HUES6 (cell line): ENCODE data around the gene HDAC4.
"Not testable (repeated sequence)": the region's sequence is repeated elsewhere in the genome, so short reads cannot be mapped to it uniquely, and the experiment has no call there.

Experiments
- H3K27ac ChIP-seq: 2 replicates; pipeline ENCODE4 v1.7.0; 2013; ENCODE audit warnings: low read depth, mild to moderate bottlenecking, low read length, inconsistent platforms
- H3K27me3 ChIP-seq: 2 replicates; pipeline ENCODE4 v1.6.1; 2013; ENCODE audit warnings: low read length; ENCODE audit not compliant: control insufficient read depth, insufficient read depth
- H3K36me3 ChIP-seq: 2 replicates; pipeline ENCODE4 v1.6.1; 2013; ENCODE audit warnings: low read length; ENCODE audit not compliant: control insufficient read depth, insufficient read depth
- H3K4me1 ChIP-seq: 2 replicates; pipeline ENCODE4 v1.6.1; 2013; ENCODE audit warnings: low read length; ENCODE audit not compliant: control insufficient read depth, insufficient read depth
- H3K4me3 ChIP-seq: 2 replicates; pipeline ENCODE4 v1.5.1; 2013; ENCODE audit warnings: low read depth, low read length
- H3K9ac ChIP-seq: one replicate; pipeline ENCODE4 v1.6.1; 2013; ENCODE audit warnings: mild to moderate bottlenecking, low read length
- H3K9me3 ChIP-seq: 2 replicates; pipeline ENCODE4 v1.6.1; 2013; ENCODE audit warnings: low read depth, low read length; ENCODE audit not compliant: control insufficient read depth, insufficient read depth

HDAC4 gene

DNA sequence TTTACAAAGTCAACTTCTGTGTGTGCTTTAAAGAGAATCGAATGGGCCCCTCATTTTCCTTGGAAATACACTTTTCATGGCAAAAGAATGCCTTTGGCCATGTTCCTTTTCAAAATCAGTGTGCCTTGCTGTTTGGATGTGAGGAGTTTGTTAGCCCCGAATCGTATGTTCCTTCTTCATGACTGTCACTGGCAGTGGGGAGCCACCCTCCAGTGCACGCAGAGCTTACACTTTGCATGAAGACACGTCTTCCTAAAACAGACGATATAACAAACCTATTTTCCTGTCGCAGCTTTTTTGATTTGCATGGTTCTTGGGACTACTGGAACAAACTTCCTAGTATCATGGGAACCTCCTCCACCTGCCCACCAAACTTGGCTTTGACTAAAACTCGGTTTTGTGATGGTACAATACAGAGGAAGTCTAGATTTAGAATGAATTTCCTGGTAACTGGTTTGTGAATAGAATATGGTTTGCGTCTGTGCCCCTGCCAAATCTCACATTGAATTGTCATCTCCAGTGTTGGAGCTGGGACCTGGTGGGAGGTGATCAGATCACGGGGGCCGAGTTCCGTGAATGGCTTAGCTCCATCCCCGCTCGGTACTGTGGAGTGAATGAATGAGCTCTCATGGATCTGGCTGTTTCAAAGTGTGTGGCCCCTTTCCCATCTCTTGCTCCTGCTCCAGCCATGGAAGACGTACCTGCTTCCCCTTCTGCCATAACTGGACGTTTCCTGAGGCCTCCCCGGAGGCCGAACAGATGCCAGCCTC is 358.1 kb downstream of the HDAC4 start:
- H3K4me3 ChIP-seq, result no peak overlapping the region
- no peak overlapping the region for H3K9ac ChIP-seq
- H3K9me3 ChIP-seq, result no peaks in the 10 kb centered on the region
- no peak overlapping the region for H3K27ac ChIP-seq
- no peaks in the 10 kb centered on the region for H3K27me3 ChIP-seq
- H3K4me1 ChIP-seq, result no peaks in the 10 kb centered on the region
- H3K36me3 ChIP-seq, result no peaks in the 10 kb centered on the region

DNA sequence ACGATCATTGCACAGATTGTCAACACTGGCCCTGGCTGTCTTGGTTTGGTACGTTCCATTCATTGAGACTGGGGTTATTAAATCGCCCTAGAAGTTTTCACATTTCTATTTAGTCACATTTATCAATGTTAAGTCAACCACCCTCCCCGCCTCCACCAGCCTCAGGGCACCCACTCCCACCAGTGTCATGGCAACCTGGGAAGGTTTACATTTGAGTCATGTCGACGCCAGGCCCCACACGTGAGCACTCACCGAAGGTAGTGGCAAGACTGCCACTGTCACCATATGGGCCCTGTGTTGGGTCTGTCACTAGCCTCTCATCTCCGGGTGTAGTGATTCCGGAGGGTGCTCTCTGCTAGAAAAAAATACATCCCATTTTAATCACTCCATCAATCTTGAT is 358.8 kb downstream of the HDAC4 start:
- H3K36me3 ChIP-seq, result no peaks in the 10 kb centered on the region
- H3K9ac ChIP-seq, result no peak overlapping the region
- H3K9me3 ChIP-seq, result no peaks in the 10 kb centered on the region
- H3K27ac ChIP-seq, result no peak overlapping the region
- no peaks in the 10 kb centered on the region for H3K27me3 ChIP-seq
- H3K4me1 ChIP-seq, result no peaks in the 10 kb centered on the region
- no peak overlapping the region for H3K4me3 ChIP-seq

DNA sequence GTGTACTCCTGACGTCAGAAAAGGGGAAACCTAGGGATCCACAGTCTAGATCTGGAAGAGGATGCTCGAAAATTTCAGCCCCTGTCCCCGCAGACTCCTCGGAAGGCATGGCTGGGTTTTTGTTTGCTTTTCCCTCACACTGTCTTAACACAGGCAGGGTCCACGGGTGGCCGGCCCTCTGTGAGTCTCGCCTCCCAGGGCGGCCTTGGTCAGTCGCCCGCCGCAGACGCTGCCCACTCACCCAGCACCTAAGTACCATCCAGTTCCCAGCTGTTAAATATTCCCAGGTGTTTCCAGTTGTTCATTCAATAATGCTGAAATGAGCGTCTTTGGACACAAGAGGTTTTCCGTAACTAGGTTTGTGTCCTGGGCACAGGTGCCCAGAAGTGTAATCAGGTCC is 359.8 kb downstream of the HDAC4 start:
- H3K36me3 ChIP-seq, result no peaks in the 10 kb centered on the region
- no peak overlapping the region for H3K9ac ChIP-seq
- no peak overlapping the region for H3K27ac ChIP-seq
- no peaks in the 10 kb centered on the region for H3K27me3 ChIP-seq
- no peak overlapping the region for H3K4me3 ChIP-seq
- no peaks in the 10 kb centered on the region for H3K4me1 ChIP-seq
- H3K9me3 ChIP-seq, result no peaks in the 10 kb centered on the region

DNA sequence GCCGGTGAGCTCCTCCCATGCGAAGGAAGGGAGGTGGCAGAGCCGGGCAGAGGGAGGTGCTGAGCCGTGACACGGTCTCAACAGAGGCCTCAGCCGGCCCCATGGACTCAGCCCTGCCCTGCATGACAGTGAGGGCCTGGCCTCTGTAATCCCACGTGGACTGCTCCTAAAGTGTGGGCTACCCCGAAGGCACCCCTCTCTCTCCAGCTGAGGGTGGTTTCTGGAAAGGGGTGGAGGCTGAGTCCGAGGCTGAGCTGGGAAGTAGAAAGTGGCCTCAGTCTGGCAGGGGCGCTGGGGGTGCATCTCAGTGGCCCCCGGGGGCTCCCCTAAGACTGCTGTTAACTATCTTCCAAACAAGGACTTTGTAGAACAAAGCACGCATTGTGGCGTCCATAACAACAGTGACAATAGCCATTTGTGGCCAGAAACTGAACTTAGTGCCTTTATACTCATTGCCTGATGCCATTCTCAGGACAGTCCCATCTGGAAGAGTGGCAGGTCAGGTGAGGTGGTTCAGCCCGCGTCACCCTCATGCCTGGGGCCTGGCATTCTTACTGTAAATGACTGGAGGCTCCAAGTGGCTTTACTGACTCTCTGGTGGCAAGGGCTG is 360.6 kb downstream of the HDAC4 start:
- Histone ChIP-seq H3K36me3 (no peaks in the 10 kb centered on the region), H3K4me1 (no peaks in the 10 kb centered on the region), H3K9me3 (no peaks in the 10 kb centered on the region), H3K4me3 (no peak overlapping the region), H3K27ac (no peak overlapping the region), H3K9ac (no peak overlapping the region), H3K27me3 (no peaks in the 10 kb centered on the region)

DNA sequence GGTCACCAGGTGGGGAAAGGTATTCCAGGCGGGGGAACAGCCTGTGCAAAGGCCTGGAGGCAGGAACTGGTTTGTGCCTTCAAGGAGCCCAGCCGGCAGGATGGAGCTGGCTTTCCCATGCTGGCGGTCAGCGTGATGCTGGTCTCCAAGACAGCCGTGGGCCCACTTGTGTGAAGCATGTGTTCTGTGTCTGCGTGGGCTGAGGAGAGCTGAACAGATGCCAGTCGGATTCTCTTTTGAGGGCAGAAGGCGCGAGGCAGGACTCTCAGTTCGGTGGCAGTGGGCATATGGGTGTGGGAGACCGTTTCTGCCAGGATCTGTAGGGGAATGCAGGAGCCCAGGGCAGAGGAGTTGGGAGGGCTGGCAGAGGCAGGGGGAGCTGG is 361.4 kb downstream of the HDAC4 start:
- Histone ChIP-seq H3K27ac (no peak overlapping the region), H3K9ac (no peak overlapping the region), H3K4me1 (no peaks in the 10 kb centered on the region), H3K36me3 (no peaks in the 10 kb centered on the region), H3K9me3 (no peaks in the 10 kb centered on the region), H3K27me3 (no peaks in the 10 kb centered on the region), H3K4me3 (no peak overlapping the region)

DNA sequence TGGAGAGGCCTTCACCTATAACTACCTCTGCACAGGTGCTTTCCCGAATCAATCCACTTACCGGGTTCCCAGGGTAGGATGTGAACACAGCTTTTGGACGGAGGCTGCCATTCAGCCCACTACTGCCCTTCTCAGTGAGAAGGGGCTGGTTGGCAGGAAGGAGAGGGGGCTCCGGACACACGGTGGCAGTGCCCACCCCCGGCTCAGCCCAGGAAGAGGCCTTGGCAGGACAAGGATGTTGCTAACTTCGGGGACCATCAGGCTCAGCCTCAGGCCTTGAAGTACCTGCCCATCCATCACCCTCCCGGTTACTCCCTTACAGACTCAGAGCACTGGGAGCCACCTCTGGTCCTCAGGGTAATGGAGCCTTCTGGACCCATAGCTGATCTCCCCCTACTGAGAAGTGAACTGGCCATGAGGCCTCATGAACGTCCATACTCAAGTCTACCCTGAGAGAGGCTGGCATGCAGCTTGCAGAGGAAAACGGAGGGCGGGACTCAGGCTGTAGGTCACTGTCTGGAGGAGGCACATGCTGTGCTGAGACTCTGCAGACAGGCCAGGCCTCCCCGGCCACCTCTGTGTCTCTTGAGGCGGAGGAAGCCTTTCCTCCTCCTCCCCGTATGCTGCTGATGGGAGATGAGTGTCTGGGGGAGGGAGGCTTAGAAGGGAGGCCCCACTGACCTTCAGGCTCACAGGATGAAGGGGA is 361.9 kb downstream of the HDAC4 start:
- Histone ChIP-seq H3K9ac (no peak overlapping the region), H3K4me3 (no peak overlapping the region), H3K4me1 (no peaks in the 10 kb centered on the region), H3K27me3 (no peaks in the 10 kb centered on the region), H3K27ac (no peak overlapping the region), H3K36me3 (no peaks in the 10 kb centered on the region), H3K9me3 (no peaks in the 10 kb centered on the region)

DNA sequence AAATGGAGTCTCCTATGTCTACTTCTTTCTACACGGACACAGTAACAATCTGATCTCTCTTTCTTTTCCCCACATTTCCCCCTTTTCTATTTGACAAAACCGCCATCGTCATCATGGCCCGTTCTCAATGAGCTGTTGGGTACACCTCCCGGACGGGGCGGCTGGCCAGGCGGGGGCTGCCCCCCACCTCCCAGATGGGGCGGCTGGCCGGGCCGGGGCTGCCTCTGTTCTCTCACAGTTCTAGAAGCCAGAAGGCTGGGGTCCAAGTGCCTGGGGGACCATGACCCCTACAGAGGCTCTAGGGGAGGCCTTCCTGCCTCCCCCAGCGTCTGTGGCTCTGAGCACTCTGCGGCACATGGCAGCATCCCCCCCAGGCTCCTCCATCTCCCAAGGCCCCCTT is 362.5 kb downstream of the HDAC4 start:
- not testable (repeated sequence) for H3K9me3 ChIP-seq, H3K4me3 ChIP-seq, H3K9ac ChIP-seq, H3K27me3 ChIP-seq, H3K4me1 ChIP-seq, H3K27ac ChIP-seq, H3K36me3 ChIP-seq

DNA sequence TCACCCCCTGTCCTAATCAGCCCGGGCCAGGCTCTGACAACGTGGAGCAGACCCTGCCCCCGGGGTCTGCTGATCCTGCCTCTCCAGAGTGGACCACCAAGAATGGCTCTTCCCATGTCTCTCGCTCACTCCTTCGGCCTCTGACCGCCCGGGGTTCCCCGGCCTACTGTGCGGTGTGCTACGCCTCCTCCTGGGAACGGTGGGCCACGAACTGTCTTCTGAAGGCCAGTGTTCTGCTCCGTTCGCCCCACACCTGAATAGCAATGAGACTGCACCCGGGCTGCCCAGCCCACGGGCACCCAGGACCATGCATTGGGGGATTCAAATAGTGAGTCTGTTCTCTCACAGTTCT is 363.3 kb downstream of the HDAC4 start:
- Histone ChIP-seq H3K36me3 (no peaks in the 10 kb centered on the region), H3K4me3 (no peak overlapping the region), H3K27me3 (no peaks in the 10 kb centered on the region), H3K9me3 (no peaks in the 10 kb centered on the region), H3K27ac (no peak overlapping the region), H3K4me1 (no peaks in the 10 kb centered on the region), H3K9ac (no peak overlapping the region)

DNA sequence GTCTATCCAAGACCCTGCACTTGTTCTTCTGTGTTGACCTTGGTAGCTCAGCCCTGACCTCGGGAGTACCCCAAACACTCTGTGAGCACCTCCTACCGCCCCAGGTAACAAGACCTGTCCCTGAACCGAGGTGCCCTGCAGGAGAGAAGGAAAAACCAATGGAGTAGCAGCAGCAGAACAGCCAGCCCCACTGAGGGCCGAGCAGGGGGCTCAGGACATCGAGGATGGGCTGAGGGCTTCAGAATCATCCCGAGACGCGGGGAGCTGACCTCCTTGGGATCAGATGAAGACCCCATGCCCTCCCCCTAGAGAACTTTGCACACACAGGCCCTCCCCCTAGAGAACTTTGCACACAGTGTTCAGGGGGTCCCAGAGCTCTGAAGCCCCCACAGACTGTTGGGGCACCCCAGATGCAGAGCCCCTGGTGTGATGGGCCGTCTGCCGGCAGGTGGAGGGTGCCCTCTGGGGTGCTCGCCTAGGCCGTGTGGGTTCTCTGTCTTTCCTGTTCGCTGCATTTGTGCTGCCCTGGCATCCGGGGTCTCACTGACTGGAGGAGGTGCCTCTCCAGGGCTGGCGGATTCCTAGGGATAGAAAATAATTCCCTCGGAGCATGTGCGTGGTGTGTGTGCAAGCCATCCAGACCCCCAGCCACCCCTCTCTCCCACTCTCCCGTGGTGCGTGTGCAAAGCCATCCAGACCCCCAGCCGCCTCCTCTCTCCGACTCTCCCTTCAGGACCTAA is 363.8 kb downstream of the HDAC4 start:
- Histone ChIP-seq H3K27ac (no peak overlapping the region), H3K36me3 (no peaks in the 10 kb centered on the region), H3K4me3 (no peak overlapping the region), H3K4me1 (no peaks in the 10 kb centered on the region), H3K9me3 (no peaks in the 10 kb centered on the region), H3K27me3 (no peaks in the 10 kb centered on the region), H3K9ac (no peak overlapping the region)

DNA sequence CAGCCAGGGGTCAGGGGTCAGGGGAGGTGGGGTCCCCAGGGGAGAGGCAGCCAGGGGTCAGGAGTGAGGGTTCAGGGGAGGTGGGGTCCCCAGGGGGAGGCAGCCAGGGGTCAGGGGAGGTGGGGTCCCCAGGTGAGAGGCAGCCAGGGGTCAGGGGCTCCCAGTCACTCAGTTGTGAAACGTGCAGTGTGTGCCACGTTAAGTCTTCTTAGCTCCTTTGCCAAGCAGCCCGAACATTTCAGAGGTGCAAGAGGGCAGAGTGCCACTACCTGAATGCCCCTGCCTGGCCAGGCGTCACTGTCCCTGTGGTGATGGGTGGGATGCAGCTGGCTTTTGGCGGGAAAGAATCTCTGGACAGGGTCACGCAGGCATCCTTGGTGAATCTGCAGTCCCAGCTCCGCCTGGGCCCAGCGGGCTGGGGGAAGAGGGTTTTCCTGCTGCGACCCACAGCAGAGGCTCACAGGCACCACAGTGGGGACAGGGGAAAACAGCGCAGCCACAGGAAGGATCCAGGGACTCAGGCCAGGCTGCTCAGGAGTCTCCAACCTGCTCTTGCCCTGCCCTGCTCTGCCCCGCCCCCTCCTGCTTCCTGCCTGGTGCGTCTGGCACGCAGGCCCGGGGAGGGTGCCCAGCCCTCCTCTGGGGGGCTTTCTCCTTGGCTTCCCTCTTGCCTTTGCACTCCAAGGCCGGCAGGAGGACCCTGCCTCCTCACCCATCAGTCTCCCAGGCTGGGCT is 364.7 kb downstream of the HDAC4 start:
- H3K4me1 ChIP-seq, result no peaks in the 10 kb centered on the region
- no peak overlapping the region for H3K9ac ChIP-seq

More for the DNA sequence above, 364.7 kb downstream of the HDAC4 start:
- no peak overlapping the region for H3K4me3 ChIP-seq
- no peaks in the 10 kb centered on the region for H3K9me3 ChIP-seq
- H3K27me3 ChIP-seq, result no peaks in the 10 kb centered on the region
- H3K36me3 ChIP-seq, result no peaks in the 10 kb centered on the region
- H3K27ac ChIP-seq, result no peak overlapping the region
